B cell (primary cell): ENCODE results near the gene PXK. TPM values are rescaled to one million over a fixed set of nuclear protein-coding genes. Genes with fewer than 3 reads are reported as not detected.
A peak's percentile ranks its signal among the peaks of the same experiment; 100 is the strongest.
"Not testable (repeated sequence)": the region's sequence is repeated elsewhere in the genome, so short reads cannot be mapped to it uniquely, and the experiment has no call there.

Experiments used
- ATAC-seq: fragments of 200-7000 bp; cut with Tn5 transposase; one replicate; pipeline ENCODE4 v1.10.0; 2021; ENCODE audit warnings: low read depth, mild to moderate bottlenecking, moderate number of reproducible peaks, moderate library complexity
- CTCF ChIA-PET: fragments of 350-600 bp; sonication (Branson Sonifier 250); formaldehyde crosslinking; loops from one replicate; lab custom pipeline; 2021; ENCODE audit warnings: antibody characterized with exemption, inconsistent platforms; lab: Charles Lee
- POLR2A ChIA-PET: fragments of 350-600 bp; sonication (Branson Sonifier 250); formaldehyde crosslinking; loops from one replicate; lab custom pipeline; 2021; ENCODE audit warnings: antibody characterized with exemption; lab: Charles Lee
- DNase-seq: peaks from one replicate; pipeline ENCODE4 v3.0.0; 2013
- H2AFZ ChIP-seq: 2 replicates; pipeline ENCODE4 v1.6.1; 2012; ENCODE audit warnings: mild to moderate bottlenecking, low read depth, low read length; ENCODE audit not compliant: insufficient read depth, poor library complexity, severe bottlenecking
- H3K27ac ChIP-seq, 2 donors: 1 replicate in 1 of 2; 2 replicates in 1 of 2; pipeline ENCODE4 v1.5.1; 2012 to 2013; ENCODE audit warnings: low read length in 2 of 2, mild to moderate bottlenecking in 2 of 2, moderate library complexity in 1 of 2
- H3K27me3 ChIP-seq, 4 experiments: fragments of 200-600 bp in 1 of 4; sonication (generic) in 1 of 4; replicated peaks in 1 of 4; 1 replicate in 2 of 4; 2 replicates in 2 of 4; pipeline versions ENCODE4 v1.6.1 to v1.7.0; 2013 to 2016; ENCODE audit warnings: low read length in 3 of 4, mild to moderate bottlenecking in 2 of 4, mixed read lengths in 1 of 4, moderate library complexity in 1 of 4; ENCODE audit not compliant: insufficient read depth in 4 of 4, control insufficient read depth in 3 of 4; ENCODE audit errors: control extremely low read depth in 1 of 4
- H3K36me3 ChIP-seq, 2 experiments: replicated peaks in 1 of 2; 1 replicate in 1 of 2; 2 replicates in 1 of 2; pipeline versions ENCODE4 v1.6.1 to v1.7.1; 2013; ENCODE audit warnings: low read length in 1 of 2; ENCODE audit not compliant: insufficient read depth in 2 of 2, control insufficient read depth in 1 of 2; ENCODE audit errors: control extremely low read depth in 1 of 2, extremely low read depth in 1 of 2
- H3K4me1 ChIP-seq, 2 donors: fragments of 200-600 bp in 1 of 2; sonication (generic) in 1 of 2; 1 replicate in 1 of 2; 2 replicates in 1 of 2; pipeline versions ENCODE4 v1.5.1 to v1.6.1; 2013 to 2017; ENCODE audit warnings: low read length in 2 of 2; ENCODE audit not compliant: control insufficient read depth in 2 of 2, insufficient read depth in 2 of 2
- H3K4me2 ChIP-seq: replicated peaks from 2 replicates; pipeline ENCODE3; 2012; ENCODE audit warnings: mild to moderate bottlenecking, low read depth, low read length; ENCODE audit not compliant: poor library complexity, severe bottlenecking
- H3K4me3 ChIP-seq, 5 experiments: fragments of 200-600 bp in 1 of 5; sonication (generic) in 1 of 5; 1 replicate in 3 of 5; 2 replicates in 2 of 5; pipeline versions ENCODE4 v1.5.1 to v1.7.0; 2011 to 2016; ENCODE audit warnings: low read length in 4 of 5, mild to moderate bottlenecking in 4 of 5, low read depth in 2 of 5, control low read depth in 1 of 5, moderate library complexity in 1 of 5; ENCODE audit not compliant: insufficient read depth in 1 of 5; ENCODE audit errors: control extremely low read depth in 1 of 5, extremely low read depth in 1 of 5
- H3K79me2 ChIP-seq: fragments of 200-600 bp; sonication (generic); one replicate; pipeline ENCODE4 v1.6.0; 2016; ENCODE audit warnings: low read length; ENCODE audit not compliant: control insufficient read depth, insufficient read depth
- H3K9ac ChIP-seq: fragments of 200-600 bp; sonication (generic); 2 replicates; pipeline ENCODE4 v1.6.1; 2017; ENCODE audit warnings: mild to moderate bottlenecking, low read length, moderate library complexity
- H3K9me3 ChIP-seq, 3 donors: one replicate each; pipeline versions ENCODE4 v1.6.1 to v1.7.1; 2013; ENCODE audit warnings: low read length in 2 of 3; ENCODE audit not compliant: control insufficient read depth in 2 of 3, insufficient read depth in 1 of 3; ENCODE audit errors: control extremely low read depth in 1 of 3
- H4K20me1 ChIP-seq: 2 replicates; pipeline ENCODE4 v1.6.0; 2012; ENCODE audit warnings: mild to moderate bottlenecking, low read length; ENCODE audit not compliant: insufficient read depth, control insufficient read depth, poor library complexity, severe bottlenecking
- H3K27ac Mint-ChIP-seq: one replicate; pipeline ENCODE4 v1.8.0; 2021; ENCODE audit warnings: mixed read lengths
- H3K27me3 Mint-ChIP-seq: one replicate; pipeline ENCODE4 v1.8.0; 2021; ENCODE audit warnings: mixed read lengths
- H3K4me1 Mint-ChIP-seq: one replicate; pipeline ENCODE4 v1.8.0; 2021; ENCODE audit warnings: mixed read lengths
- H3K4me3 Mint-ChIP-seq: one replicate; pipeline ENCODE4 v1.8.0; 2021; ENCODE audit warnings: mixed read lengths
- H3K9me3 Mint-ChIP-seq: one replicate; pipeline ENCODE4 v1.8.0; 2022; ENCODE audit warnings: mixed read lengths; ENCODE audit not compliant: insufficient read depth
- CTCF ChIP-seq: fragments of 200-600 bp; IDR thresholded peaks from one replicate; pipeline ENCODE4 v1.8.0; 2022; ENCODE audit warnings: antibody characterized with exemption, mild to moderate bottlenecking
- EZH2 ChIP-seq: IDR thresholded peaks from 2 replicates; pipeline ENCODE4 v1.6.1; 2012; ENCODE audit warnings: borderline replicate concordance, low read depth, mild to moderate bottlenecking, moderate library complexity, low read length; ENCODE audit not compliant: insufficient read depth, poor library complexity, severe bottlenecking
- WGBS: methylation state at CpG from one replicate; pipeline ENCODE4 v1.1.5; 2013; ENCODE audit warnings: missing lambda C conversion rate; ENCODE audit not compliant: insufficient coverage; 5-methylcytosine and 5-hydroxymethylcytosine counted together
- intact Hi-C: fragments of 100-400 bp; cut with micrococcal nuclease; formaldehyde crosslinking; loops from one replicate; pipeline ENCODE4 v1.10.0; 2022
- polyA plus RNA-seq: library from polyadenylated mRNA; depleted of rRNA; stranded (reverse); fragments of >200 nt; gene quantifications from 2 replicates; pipeline ENCODE4 v1.2.3, GENCODE V29; 2012
- total RNA-seq, 2 donors: library from RNA; stranded (reverse); fragments of 120-200 nt in 1 of 2; gene quantifications; 1 replicate in 1 of 2; 2 replicates in 1 of 2; pipeline versions ENCODE4 v1.2.3 to v1.2.4, GENCODE V29; 2013 to 2022

PXK gene
- total and polyA plus RNA-seq, 2 donors (not counting 1 experiment from before 2014, with no cell fraction given) = 46.8 to 104 TPM

GRCh38 chr3:58290446-58290845, 42.2 kb upstream of the PXK start:
- H3K79me2 ChIP-seq, H2AFZ ChIP-seq, intact Hi-C loops, H3K27me3 ChIP-seq, ATAC-seq, H3K4me3 Mint-ChIP-seq, H3K4me1 ChIP-seq, H3K9me3 Mint-ChIP-seq, H3K27ac ChIP-seq, H3K9me3 ChIP-seq, POLR2A ChIA-PET, H3K4me1 Mint-ChIP-seq, H3K4me3 ChIP-seq, H3K27me3 Mint-ChIP-seq, H3K9ac ChIP-seq, H3K4me2 ChIP-seq, H3K27ac Mint-ChIP-seq, H4K20me1 ChIP-seq, CTCF ChIA-PET, DNase-seq: not testable (repeated sequence)
- peaks cover 0 to 23% of the 10 kb centered on the region in 2 experiments for H3K36me3 ChIP-seq
- WGBS = 90% methylated on average over 6 of the region's 33 CpGs

- Histone ChIP-seq H2AFZ (no peak overlapping the region), H3K4me3 (no peak overlapping the region), H3K27me3 (no peaks in the 10 kb centered on the region), H4K20me1 (no peaks in the 10 kb centered on the region), H3K36me3 (peaks cover 0 to 18% of the 10 kb centered on the region in 2 experiments), H3K4me1 (no peaks in the 10 kb centered on the region), H3K9me3 (peaks cover 0 to 3% (median 0%) of the 10 kb centered on the region in 3 donors), H3K9ac (no peak overlapping the region), H3K27ac (no peak overlapping the region), H3K4me2 (no peak overlapping the region), H3K79me2 (no peaks in the 10 kb centered on the region)
- DNase-seq (no peak), ATAC-seq (no peak)
- TF ChIP-seq EZH2 (no peak), CTCF (no peak)
- Mint-ChIP-seq H3K9me3 (no peaks in the 10 kb centered on the region), H3K4me1 (no peaks in the 10 kb centered on the region), H3K27ac (peak overlapping the region; percentile 70), H3K27me3 (no peaks in the 10 kb centered on the region), H3K4me3 (no peak overlapping the region)
- POLR2A ChIA-PET = no interaction called here
- CTCF ChIA-PET = interaction anchor here (1.5 to 13.5 kb wide), 2 partner anchors 53 to 108 kb away, joined by 3 to 334 read pairs; no protein-coding TSS in a partner anchor
- intact Hi-C loops = no loop called here
- 80% methylated on average over 8 of the region's 9 CpGs for WGBS
Observed at GRCh38 chr3:58291671-58292338, 40.9 kb upstream of the PXK start.
